ENCODE measurements around the gene LILRB2. TPM values are rescaled to one million over a fixed set of nuclear protein-coding genes. Genes with fewer than 3 reads are reported as not detected.
A peak's percentile ranks its signal among the peaks of the same experiment; 100 is the strongest.
"Not testable (repeated sequence)": the region's sequence is repeated elsewhere in the genome, so short reads cannot be mapped to it uniquely, and the experiment has no call there.

LILRB2 gene
- not detected in 2 replicates for total RNA-seq (2014; rRNA removed; shearing (Covaris generic))

DNA sequence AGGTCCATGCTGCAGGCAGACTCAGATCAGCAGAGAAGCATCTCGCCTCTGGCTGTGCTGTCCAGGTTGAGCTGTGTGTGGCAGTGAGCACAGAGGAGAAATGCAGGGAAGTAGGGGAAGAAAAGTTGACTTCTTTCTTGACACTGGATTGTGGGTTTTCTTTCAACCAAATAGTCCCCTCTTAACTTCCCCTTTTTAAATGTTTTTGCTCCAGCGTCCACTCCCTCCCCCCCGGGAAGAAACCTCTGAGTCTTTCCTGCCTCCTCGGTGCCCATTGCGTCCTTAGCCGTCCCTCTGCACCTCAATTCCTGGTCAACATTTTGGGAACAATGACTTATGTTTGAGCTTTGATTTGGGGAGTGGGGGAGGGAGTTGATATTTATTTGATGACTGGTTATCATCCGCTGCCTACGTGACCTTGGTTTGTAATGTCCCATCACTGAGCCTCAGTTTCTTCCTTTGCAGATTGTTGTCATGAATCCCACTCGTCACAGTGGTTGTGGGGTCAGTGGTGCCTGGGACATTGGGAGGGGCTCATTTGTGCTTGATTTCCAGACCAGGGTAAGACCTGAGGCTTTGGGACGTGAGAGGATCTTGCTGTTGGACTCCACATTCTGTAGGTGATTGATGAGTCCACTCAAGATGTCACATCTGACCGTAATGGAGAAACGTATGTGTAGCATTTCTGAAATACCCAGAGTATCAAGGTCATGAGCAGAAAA, at the start of gene LILRB2:
Gene LILRB2, minus strand, starts transcription at position 104 of the 722 bp plus-strand sequence. CDS start 614 bp downstream, outside the sequence.
- no peak for DNase-seq (ENCODE audit: low read depth)

DNA sequence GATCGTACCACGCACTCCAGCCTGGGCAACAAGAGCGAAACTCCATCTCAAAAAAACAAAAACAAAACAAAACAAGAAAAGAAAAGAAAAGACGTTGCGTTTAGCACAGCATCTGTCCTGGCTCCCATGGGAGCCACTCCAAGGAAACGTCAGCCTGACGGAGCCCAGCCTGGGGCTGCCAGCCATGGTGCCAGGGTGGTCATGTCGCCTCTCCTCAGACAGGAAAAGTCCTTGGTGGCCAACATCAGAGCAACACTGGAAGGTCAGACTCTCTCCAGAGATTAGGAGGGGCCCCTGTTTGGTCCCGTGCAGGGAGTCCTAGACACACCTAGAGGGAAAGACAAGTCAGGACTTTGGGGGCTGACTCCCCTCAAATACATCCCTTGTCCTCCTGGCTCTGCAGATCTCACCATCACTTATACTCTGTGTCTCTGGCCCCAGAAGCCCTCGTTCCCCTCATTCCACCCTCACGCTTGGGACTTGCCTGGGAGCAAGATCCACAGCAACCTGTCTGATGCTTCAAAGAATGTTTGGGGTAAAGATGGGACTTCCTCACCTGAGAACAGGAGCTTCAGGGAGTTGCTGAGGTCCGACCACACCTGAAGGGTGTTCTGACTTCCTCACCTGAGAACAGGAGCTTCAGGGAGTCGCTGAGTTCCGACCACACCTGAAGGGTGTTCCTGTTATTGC, 48.7 kb upstream of the LILRB2 start:
- no peak for DNase-seq (ENCODE audit: low read depth)

DNA sequence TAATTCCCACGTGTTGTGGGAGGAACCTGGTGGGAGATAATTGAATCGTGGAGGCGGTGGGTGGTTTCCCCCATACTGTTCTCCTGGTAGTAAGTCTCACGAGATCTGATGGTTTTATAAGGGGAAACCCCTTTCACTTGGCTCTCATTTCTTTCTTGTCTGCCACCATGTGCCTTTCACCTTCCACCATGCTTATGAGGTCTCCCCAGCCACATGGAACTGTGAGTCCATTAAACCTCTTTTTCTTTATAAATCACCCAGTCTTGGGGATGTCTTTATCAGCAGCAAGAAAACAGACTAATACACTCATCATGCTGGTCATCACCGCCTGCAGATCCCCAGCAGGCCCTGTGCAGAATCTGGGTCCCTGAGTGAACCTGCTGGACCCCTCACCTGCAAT, 47.9 kb upstream of the LILRB2 start:
- not testable (repeated sequence) for DNase-seq (ENCODE audit: low read depth)

DNA sequence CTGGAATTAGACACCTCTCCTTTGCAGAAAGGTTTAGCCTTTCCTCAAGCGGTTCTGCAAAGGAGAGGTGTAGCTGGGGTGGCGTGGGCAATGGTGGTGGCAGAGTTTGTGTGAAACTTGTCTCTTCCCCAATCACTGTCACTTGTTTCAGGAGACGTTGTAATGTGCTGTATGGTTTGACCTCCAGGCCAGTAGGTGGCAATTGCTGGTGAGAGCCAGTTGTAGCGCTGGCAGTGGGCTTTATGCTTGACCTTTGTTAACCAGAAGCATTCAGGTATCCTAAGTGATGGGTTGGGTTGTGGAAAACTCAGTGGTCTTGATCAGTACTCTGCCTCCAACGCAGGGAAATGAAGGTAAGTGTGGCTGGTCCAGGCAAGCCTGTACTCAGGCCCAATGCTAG, 44.7 kb upstream of the LILRB2 start:
- DNase-seq (ENCODE audit: low read depth), result no peak

DNA sequence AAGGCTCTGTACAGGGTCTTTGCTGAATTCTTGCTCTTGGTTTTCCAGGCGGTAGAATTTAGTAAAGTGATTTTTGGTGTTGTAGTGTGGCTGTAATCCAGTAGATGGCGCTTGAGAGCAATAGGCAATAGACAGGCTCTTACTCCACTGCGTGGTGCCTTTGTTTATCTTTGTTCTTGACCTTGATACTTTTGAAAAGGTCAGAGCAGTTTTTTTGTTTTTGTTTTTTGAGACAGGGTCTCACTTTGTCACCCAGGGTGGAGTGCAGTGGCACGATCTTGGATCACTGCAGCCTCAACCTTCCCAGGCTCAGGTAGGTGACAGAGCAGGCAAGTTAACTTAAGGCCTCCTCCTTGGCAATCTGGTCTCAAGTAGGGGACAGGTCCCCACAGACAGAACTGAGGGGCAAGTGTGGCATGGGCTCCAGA, 44.3 kb upstream of the LILRB2 start:
- DNase-seq (ENCODE audit: low read depth), result peak; percentile 38

DNA sequence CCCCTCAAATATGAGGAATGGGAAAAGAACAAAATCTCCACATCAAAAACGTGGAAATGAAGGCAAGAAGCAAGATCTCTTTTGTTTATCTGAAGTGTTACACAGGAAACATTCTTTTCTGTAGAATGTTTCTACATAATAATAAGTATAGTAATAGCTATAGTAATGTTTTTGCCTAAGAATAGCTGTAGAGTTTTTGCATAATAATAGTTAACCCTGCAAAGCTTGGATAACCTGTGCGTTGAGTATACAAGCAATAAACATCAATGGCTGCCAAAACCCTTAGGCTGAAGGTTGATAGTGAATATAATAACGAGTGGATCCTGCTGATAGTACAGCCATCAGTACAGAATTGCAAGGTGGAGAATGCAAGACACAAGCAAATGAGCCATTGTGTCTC, 43.2 kb upstream of the LILRB2 start:
- DNase-seq (ENCODE audit: low read depth), result no peak

DNA sequence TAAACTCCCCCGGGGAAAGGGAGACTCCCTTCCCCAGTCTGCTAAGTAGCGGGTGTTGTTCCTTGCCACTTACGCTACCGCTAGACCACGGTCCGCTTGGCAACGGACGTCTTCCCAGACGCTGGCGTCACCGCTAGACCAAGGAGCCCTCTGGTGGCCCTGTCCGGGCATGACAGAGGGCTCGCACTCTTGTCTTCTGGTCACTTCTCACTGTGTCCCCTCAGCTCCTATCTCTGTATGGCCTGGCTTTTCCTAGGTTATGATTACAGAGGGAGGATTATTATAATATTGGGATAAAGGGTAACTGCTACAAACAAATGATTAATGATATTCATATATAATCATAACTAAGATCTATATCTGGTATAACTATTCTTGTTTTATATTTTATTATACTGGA, 42.0 kb upstream of the LILRB2 start:
- DNase-seq (ENCODE audit: low read depth), result not testable (repeated sequence)

DNA sequence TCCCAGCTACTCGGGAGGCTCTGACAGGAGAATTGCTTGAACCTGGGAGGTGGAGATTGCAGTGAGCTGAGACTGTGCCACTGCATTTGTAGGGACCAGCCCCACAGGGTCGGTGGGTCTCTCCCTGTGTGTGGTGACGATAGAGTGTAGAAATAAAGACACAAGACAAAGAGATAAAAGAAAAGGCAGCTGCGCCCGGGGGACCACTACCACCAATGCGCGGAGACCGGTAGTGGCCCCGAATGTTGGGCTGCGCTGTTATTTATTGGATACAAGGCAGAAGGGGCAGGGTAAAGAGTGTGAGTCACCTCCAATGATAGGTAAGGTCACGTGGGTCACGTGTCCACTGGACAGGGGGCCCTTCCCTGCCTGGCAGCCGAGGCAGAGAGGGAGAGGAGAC, 41.4 kb upstream of the LILRB2 start:
- DNase-seq (ENCODE audit: low read depth), result not testable (repeated sequence)

DNA sequence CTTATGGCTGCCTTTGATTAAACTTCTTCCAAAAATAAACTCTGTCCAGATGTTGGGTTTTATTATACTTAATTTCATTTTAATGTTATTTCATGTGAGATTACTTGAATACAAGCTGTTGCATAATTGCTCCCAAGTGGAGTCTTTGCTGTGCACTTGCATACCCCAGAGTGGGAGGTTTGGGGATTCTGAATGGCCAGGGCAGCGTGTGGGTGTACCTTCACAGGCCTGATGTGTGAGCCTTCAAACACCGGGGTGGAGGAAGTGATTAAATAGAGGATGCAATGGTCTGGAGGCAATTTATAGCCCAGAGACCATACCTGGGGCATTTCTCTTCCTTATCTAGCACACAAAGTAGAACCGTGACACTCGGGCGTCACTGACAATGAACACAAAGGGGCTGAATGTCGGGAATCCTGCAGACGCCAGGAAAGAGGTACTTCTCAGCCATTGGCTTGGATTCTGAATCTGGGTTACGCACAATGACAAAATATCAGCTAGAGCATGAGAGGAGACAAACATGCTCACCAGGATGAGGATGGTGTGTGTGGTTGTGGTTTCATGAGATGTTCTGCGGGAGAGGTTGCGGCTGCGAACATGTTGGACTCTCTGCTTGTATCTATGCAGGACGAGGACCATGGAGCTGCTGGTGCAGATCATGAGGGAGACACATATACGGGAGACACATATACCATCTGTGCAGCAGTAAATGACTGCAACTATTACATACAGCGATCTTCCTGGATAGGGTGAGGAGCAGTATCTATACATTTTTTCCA, 39.2 kb upstream of the LILRB2 start:
- DNase-seq (ENCODE audit: low read depth), result no peak

DNA sequence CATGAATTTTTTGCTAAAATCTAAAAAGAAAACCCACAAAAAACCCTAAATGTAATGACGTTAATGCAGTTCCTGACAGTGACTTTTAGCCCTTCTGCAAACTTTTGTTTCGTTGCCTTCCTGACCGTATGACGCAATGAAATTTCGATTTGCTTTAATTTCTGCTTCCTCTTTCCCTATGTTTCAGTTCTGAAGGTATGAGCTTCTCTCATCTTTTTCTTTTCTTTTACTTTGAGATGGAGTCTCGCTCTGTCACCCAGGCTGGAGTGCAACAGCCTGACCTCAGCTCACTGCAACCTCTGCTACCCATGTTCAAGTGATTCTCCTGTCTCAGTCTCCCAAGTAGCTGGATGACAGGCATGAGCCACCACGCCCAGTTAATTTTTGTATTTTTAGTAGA, 38.1 kb upstream of the LILRB2 start:
- DNase-seq (ENCODE audit: low read depth), result no peak

DNA sequence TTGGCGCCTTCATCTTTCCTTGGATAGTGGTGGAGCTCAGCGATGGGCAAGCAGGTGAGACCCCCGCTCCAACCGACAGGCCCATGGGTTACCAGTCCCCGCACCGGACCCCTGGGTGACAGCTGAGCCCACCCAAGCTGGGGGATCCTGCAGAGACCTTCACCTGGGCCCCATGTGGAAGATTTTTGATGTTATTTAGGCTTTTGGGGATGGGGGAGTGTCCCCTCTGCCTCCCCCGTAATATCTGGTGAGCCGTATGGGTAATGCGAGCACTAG, 37.0 kb upstream of the LILRB2 start:
- no peak for DNase-seq (ENCODE audit: low read depth)

DNA sequence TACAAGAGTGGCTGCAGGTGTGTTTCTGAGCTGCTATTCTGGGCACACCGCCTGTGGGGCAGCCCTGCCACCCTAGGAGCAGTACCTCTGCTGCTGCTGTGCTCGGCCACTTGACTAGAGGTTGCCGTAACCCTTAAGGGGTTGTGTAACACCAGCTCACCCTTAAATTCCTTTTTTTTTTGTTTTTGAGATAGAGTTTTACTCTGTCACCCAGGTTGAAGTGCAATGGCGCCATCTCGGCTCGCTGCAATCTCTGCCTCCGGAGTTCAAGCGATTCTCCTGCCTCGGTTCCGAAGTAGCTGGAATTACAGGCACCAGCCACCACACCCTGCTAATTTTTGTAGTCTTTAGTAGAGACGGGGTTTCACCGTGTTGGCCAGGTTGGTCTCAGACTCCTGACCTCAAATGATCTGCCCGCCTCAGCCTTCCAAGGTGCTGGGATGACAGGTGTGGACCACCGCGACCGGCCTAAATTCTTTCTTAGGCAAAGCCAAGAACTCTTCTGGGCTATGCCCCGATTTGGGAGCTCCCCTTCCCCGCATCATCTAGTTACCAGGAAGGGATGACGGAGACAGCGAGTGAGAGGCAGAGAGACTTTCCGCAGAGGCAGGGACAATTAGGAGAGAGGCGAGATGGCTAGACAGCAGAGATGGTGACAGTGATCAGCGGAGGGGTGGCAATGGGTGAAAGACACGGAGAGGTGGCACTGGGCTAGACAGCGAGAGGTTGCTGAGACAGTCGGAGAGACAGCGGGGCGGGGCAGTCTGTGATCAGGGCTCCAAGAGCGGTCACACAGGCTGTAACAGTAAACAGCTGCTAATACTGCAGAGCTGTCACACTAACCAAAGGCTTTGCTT, 36.4 kb upstream of the LILRB2 start:
- no peak for DNase-seq (ENCODE audit: low read depth)

DNA sequence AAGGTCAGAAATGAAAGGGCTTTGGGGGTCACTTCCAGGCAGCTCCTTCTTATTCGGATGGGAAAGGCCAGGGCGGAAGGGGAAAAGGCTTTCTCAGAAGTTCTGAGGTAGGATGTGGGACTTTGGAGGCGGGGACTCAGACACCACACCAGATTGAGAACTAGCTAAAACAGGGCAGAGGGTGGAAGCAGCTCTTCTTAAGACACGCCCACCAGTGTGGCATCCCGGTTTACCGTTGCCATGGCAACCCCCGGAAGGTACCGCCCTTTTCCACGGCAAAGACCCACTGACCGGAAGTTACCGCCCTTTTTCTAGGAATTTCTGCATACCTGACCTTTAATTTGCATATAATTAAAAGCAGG, 35.8 kb upstream of the LILRB2 start:
- DNase-seq (ENCODE audit: low read depth), result no peak

DNA sequence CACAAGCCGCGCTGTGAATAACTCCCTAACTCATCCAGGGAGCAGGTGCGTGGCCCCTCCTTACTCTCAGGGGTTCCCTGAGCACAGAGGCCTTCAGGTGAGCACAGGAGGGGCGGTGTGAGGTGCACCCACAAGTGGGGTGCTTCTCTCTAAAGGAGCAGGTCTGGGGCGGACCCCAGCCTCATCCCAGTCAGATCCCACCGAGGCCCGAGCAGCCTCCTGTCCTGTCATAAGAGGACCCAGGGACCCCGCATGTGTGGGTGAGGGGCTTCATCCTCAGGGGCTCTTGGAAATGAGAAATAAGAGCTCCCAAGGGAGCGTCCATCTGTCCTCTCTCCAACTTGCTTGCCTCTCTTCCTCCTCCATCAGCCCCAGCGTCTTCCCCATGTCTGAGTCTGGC, 35.0 kb upstream of the LILRB2 start:
- no peak for DNase-seq (ENCODE audit: low read depth)

DNA sequence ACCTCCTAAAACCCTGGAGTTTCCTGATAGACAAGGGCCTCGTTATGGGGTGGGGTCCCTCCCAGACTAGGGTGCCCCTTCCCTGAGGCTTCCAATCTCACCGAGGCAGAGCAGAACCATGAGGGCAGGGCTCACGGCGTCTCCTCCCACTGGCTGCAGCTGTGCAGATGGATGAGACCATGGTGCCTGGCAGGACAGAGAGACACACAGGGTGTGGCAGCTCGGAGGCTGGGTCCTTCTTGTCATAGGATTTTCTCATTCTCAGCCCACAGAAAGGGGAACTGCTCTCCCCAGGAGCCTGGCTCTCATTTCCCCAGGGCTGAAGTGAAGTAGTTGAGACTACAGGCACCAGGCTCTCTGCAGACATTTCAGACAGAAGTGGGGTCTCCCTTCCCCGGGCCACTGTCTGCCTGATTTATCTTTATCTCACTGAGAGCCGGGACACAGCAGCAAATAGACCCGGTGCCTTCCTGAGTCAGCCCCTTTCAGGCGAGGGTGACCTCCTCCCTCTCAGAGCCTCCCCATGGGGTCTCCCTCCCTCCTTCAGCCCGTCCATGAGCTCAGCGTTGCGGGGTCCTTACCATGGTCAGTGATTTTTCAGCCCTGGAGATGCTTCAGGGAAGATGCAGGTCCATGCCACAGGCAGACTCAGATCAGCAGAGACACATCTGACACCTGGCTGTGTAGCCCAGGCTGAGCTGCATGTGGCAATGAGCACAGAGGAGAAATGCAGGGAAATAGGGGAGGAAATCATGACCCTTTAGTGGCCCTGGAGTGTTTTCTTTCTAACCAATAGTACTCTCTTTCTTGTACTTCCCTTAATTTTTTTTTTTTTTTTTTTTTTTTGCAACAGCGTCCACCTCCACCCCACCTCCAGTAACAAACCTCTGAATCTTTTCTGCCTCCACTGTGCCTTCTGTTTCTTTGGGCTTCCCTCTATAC, 31.8 kb upstream of the LILRB2 start, which contains the start of gene LILRA5:
Gene LILRA5, minus strand, starts transcription at position 731 of the 942 bp plus-strand sequence. Its CDS starts 147 bp downstream, at position 584.
- no peak for DNase-seq (ENCODE audit: low read depth)

DNA sequence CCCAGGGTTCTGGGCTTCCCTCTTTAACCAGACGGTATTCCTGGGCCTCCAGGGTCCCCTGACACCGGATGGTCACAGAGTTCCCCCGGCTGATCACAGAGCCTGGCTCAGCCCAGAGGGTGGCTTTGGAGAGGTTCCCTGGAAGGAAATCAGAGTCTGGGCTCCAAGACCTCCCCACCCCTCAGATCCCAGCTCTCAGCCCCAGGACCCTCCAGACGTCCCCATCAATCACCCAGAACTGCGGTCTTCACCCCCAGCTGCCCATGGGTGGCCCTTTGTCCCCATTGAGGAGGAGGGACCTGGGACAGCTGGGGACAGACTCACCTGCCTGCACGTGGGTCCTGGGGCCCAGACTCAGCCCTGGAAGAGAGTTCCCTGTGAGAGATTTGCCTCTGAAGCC, 31.1 kb upstream of the LILRB2 start:
- no peak for DNase-seq (ENCODE audit: low read depth)

DNA sequence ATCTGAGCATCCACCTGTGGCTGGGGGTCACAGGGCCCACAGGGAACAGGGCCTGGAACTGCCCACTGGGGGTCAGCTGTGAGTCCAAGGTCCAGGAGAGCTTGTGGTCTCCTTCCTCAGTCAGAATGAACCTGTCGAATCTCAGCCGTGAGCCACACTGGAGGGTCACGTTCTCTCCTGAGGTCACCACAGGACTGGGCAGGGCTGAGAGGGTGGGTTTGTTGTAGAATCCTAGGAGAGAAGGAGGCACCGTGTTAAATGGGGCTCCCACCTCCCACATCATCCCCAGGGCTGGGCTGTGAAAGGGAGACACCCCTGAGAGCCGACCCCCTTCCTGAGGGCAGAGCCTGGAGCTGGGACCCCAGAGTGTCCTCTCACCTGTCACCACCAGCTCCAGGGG, 30.6 kb upstream of the LILRB2 start:
- DNase-seq (ENCODE audit: low read depth), result no peak

DNA sequence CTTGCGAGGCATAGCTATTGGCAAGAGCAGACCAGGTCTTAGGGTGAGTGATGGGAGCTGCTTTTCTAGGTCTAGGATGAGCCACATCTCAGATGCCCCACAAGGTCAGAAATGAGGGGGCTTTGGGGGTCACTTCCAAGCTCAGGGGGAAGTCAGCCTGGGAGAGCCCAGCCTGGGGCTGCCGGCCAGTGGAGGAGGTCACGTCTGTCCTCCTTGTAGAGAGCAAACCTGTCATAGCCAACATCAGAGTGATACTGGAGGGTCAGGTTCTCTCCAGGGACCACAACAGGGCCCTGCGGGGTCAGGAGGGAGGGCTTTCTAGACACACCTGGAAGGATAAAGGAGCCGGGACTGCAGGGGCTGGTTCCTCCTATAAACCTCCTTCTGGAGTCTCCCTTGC, 29.6 kb upstream of the LILRB2 start:
- DNase-seq (ENCODE audit: low read depth), result no peak

DNA sequence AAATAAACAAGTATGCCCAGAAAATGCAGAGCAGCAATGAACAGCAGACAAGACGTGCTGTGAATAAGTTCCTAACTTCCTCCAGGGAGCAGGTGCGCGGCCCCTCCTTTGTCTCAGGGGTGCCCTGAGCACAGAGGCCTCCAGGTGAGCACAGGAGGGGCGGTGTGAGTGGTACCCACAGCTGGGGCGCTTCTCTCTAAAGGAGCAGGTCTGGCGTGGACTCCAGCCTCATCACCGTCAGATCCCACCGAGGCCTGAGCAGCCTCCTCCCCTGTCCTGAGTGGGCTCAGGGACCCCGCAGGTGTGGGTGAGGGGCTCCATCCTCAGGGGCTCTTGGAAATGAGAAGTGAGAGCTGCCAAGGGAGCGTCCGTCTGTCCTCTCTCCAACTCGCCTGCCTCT, 28.9 kb upstream of the LILRB2 start:
- DNase-seq (ENCODE audit: low read depth), result no peak

DNA sequence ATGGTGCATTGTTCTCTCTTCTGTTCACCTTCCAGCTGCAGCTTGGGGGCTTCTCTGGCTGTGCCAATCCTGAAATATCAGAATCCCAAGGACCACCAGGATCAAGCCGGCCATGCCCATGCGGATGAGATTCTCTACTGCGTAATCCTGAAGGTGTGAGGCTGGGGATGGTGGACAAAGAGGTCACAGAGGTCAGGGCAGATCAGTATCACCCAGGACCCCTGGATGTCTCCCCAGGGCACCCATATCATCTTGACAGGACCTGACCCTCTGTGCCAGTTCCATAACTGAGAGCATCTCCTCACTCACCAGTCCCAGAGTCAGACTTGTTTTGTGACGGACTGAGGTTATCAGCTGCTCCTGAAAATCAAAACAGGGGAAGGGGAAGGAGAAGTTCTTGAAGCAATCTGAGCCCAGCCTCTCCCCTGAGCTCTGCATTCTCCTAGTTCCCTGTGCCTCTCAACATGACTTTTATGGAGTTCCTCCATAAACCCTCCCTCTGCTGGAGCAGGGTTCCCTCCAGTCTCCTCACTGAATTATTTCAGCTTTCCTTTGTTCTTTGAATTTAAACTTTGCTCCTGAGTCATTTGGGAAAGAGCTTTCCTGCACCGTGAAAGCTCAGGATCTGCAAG, 26.6 kb upstream of the LILRB2 start:
- no peak for DNase-seq (ENCODE audit: low read depth)
